B cell (primary cell): ENCODE data around the gene SIRPA. TPM values are rescaled to one million over a fixed set of nuclear protein-coding genes. Genes with fewer than 3 reads are reported as not detected.

Experiments
- ATAC-seq: fragments of 200-7000 bp; cut with Tn5 transposase; one replicate; pipeline ENCODE4 v1.10.0; 2021; ENCODE audit warnings: low read depth, mild to moderate bottlenecking, moderate number of reproducible peaks, moderate library complexity
- CTCF ChIA-PET: fragments of 350-600 bp; sonication (Branson Sonifier 250); formaldehyde crosslinking; loops from one replicate; lab custom pipeline; 2021; ENCODE audit warnings: antibody characterized with exemption, inconsistent platforms; lab: Charles Lee
- POLR2A ChIA-PET: fragments of 350-600 bp; sonication (Branson Sonifier 250); formaldehyde crosslinking; loops from one replicate; lab custom pipeline; 2021; ENCODE audit warnings: antibody characterized with exemption; lab: Charles Lee
- DNase-seq: peaks from one replicate; pipeline ENCODE4 v3.0.0; 2013
- H2AFZ ChIP-seq: 2 replicates; pipeline ENCODE4 v1.6.1; 2012; ENCODE audit warnings: mild to moderate bottlenecking, low read depth, low read length; ENCODE audit not compliant: insufficient read depth, poor library complexity, severe bottlenecking
- H3K27ac ChIP-seq, 2 donors: 1 replicate in 1 of 2; 2 replicates in 1 of 2; pipeline ENCODE4 v1.5.1; 2012 to 2013; ENCODE audit warnings: low read length in 2 of 2, mild to moderate bottlenecking in 2 of 2, moderate library complexity in 1 of 2
- H3K27me3 ChIP-seq, 4 experiments: fragments of 200-600 bp in 1 of 4; sonication (generic) in 1 of 4; replicated peaks in 1 of 4; 1 replicate in 2 of 4; 2 replicates in 2 of 4; pipeline versions ENCODE4 v1.6.1 to v1.7.0; 2013 to 2016; ENCODE audit warnings: low read length in 3 of 4, mild to moderate bottlenecking in 2 of 4, mixed read lengths in 1 of 4, moderate library complexity in 1 of 4; ENCODE audit not compliant: insufficient read depth in 4 of 4, control insufficient read depth in 3 of 4; ENCODE audit errors: control extremely low read depth in 1 of 4
- H3K36me3 ChIP-seq, 2 experiments: replicated peaks in 1 of 2; 1 replicate in 1 of 2; 2 replicates in 1 of 2; pipeline versions ENCODE4 v1.6.1 to v1.7.1; 2013; ENCODE audit warnings: low read length in 1 of 2; ENCODE audit not compliant: insufficient read depth in 2 of 2, control insufficient read depth in 1 of 2; ENCODE audit errors: control extremely low read depth in 1 of 2, extremely low read depth in 1 of 2
- H3K4me1 ChIP-seq, 2 donors: fragments of 200-600 bp in 1 of 2; sonication (generic) in 1 of 2; 1 replicate in 1 of 2; 2 replicates in 1 of 2; pipeline versions ENCODE4 v1.5.1 to v1.6.1; 2013 to 2017; ENCODE audit warnings: low read length in 2 of 2; ENCODE audit not compliant: control insufficient read depth in 2 of 2, insufficient read depth in 2 of 2
- H3K4me2 ChIP-seq: replicated peaks from 2 replicates; pipeline ENCODE3; 2012; ENCODE audit warnings: mild to moderate bottlenecking, low read depth, low read length; ENCODE audit not compliant: poor library complexity, severe bottlenecking
- H3K4me3 ChIP-seq, 5 experiments: fragments of 200-600 bp in 1 of 5; sonication (generic) in 1 of 5; 1 replicate in 3 of 5; 2 replicates in 2 of 5; pipeline versions ENCODE4 v1.5.1 to v1.7.0; 2011 to 2016; ENCODE audit warnings: low read length in 4 of 5, mild to moderate bottlenecking in 4 of 5, low read depth in 2 of 5, control low read depth in 1 of 5, moderate library complexity in 1 of 5; ENCODE audit not compliant: insufficient read depth in 1 of 5; ENCODE audit errors: control extremely low read depth in 1 of 5, extremely low read depth in 1 of 5
- H3K79me2 ChIP-seq: fragments of 200-600 bp; sonication (generic); one replicate; pipeline ENCODE4 v1.6.0; 2016; ENCODE audit warnings: low read length; ENCODE audit not compliant: control insufficient read depth, insufficient read depth
- H3K9ac ChIP-seq: fragments of 200-600 bp; sonication (generic); 2 replicates; pipeline ENCODE4 v1.6.1; 2017; ENCODE audit warnings: mild to moderate bottlenecking, low read length, moderate library complexity
- H3K9me3 ChIP-seq, 3 donors: one replicate each; pipeline versions ENCODE4 v1.6.1 to v1.7.1; 2013; ENCODE audit warnings: low read length in 2 of 3; ENCODE audit not compliant: control insufficient read depth in 2 of 3, insufficient read depth in 1 of 3; ENCODE audit errors: control extremely low read depth in 1 of 3
- H4K20me1 ChIP-seq: 2 replicates; pipeline ENCODE4 v1.6.0; 2012; ENCODE audit warnings: mild to moderate bottlenecking, low read length; ENCODE audit not compliant: insufficient read depth, control insufficient read depth, poor library complexity, severe bottlenecking
- H3K27ac Mint-ChIP-seq: one replicate; pipeline ENCODE4 v1.8.0; 2021; ENCODE audit warnings: mixed read lengths
- H3K27me3 Mint-ChIP-seq: one replicate; pipeline ENCODE4 v1.8.0; 2021; ENCODE audit warnings: mixed read lengths
- H3K4me1 Mint-ChIP-seq: one replicate; pipeline ENCODE4 v1.8.0; 2021; ENCODE audit warnings: mixed read lengths
- H3K4me3 Mint-ChIP-seq: one replicate; pipeline ENCODE4 v1.8.0; 2021; ENCODE audit warnings: mixed read lengths
- H3K9me3 Mint-ChIP-seq: one replicate; pipeline ENCODE4 v1.8.0; 2022; ENCODE audit warnings: mixed read lengths; ENCODE audit not compliant: insufficient read depth
- EZH2 ChIP-seq: IDR thresholded peaks from 2 replicates; pipeline ENCODE4 v1.6.1; 2012; ENCODE audit warnings: borderline replicate concordance, low read depth, mild to moderate bottlenecking, moderate library complexity, low read length; ENCODE audit not compliant: insufficient read depth, poor library complexity, severe bottlenecking
- WGBS: methylation state at CpG from one replicate; pipeline ENCODE4 v1.1.5; 2013; ENCODE audit warnings: missing lambda C conversion rate; ENCODE audit not compliant: insufficient coverage; 5-methylcytosine and 5-hydroxymethylcytosine counted together
- intact Hi-C: fragments of 100-400 bp; cut with micrococcal nuclease; formaldehyde crosslinking; loops from one replicate; pipeline ENCODE4 v1.10.0; 2022
- polyA plus RNA-seq: library from polyadenylated mRNA; depleted of rRNA; stranded (reverse); fragments of >200 nt; gene quantifications from 2 replicates; pipeline ENCODE4 v1.2.3, GENCODE V29; 2012
- total RNA-seq, 2 donors: library from RNA; stranded (reverse); fragments of 120-200 nt in 1 of 2; gene quantifications; 1 replicate in 1 of 2; 2 replicates in 1 of 2; pipeline versions ENCODE4 v1.2.3 to v1.2.4, GENCODE V29; 2013 to 2022
- TF ChIP-seq, protein P1 (sequence below): fragments of 200-600 bp; IDR thresholded peaks from one replicate; pipeline ENCODE4 v1.8.0; 2022; ENCODE audit warnings: antibody characterized with exemption, mild to moderate bottlenecking

SIRPA gene
- total and polyA plus RNA-seq, 2 donors (not counting 1 experiment from before 2014, with no cell fraction given): 0.94 to 10.2 TPM

DNA sequence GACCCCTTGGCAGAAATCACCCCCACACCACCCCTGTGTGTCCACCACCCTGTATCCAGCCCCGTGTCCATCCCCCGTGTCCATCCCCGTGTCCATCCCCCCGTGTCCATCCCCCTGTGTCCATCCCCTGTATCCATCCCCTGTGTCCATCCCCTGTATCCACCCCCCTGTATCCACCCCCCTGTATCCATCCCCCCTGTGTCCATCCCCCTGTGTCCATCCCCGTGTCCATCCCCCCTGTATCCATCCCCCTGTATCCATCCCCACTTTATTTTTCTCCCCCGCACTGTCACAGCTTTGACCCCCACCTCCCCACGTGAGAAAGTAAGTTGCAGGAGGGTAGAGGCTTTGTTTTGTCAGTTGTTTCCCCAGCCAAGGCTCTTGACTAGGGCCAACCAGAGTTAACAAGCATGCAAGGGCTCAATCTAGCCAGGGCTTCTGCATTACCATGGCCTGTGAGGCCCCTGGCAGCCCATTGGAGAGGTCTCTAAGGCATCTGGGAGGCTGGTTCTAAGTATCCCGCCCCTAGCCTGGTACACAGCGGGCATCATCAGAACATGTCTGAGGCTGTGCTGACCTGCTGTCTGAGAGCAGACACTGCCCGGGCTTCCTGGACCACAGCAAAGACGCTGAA is 18.1 kb upstream of the SIRPA start:
- TF ChIP-seq EZH2: no peak
- TF ChIP-seq, protein P1, sequence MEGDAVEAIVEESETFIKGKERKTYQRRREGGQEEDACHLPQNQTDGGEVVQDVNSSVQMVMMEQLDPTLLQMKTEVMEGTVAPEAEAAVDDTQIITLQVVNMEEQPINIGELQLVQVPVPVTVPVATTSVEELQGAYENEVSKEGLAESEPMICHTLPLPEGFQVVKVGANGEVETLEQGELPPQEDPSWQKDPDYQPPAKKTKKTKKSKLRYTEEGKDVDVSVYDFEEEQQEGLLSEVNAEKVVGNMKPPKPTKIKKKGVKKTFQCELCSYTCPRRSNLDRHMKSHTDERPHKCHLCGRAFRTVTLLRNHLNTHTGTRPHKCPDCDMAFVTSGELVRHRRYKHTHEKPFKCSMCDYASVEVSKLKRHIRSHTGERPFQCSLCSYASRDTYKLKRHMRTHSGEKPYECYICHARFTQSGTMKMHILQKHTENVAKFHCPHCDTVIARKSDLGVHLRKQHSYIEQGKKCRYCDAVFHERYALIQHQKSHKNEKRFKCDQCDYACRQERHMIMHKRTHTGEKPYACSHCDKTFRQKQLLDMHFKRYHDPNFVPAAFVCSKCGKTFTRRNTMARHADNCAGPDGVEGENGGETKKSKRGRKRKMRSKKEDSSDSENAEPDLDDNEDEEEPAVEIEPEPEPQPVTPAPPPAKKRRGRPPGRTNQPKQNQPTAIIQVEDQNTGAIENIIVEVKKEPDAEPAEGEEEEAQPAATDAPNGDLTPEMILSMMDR: no peak
- Histone ChIP-seq H3K79me2 (no peaks in the 10 kb centered on the region), H3K27ac (no peak overlapping the region), H3K36me3 (no peaks in the 10 kb centered on the region), H3K9ac (no peak overlapping the region), H3K4me1 (peaks cover 0 to 12% of the 10 kb centered on the region in 2 donors), H3K4me3 (no peak overlapping the region), H4K20me1 (no peaks in the 10 kb centered on the region), H3K27me3 (peaks cover 0 to 6% (median 2%) of the 10 kb centered on the region in 4 experiments), H2AFZ (no peak overlapping the region), H3K9me3 (peaks cover 1 to 24% (median 6%) of the 10 kb centered on the region in 3 donors), H3K4me2 (no peak overlapping the region)
- Mint-ChIP-seq H3K27ac (no peak overlapping the region), H3K27me3 (peaks cover 5% of the 10 kb centered on the region), H3K4me3 (no peak overlapping the region), H3K4me1 (peaks cover 31% of the 10 kb centered on the region), H3K9me3 (no peaks in the 10 kb centered on the region)
- no peak for DNase-seq
- WGBS: 87% methylated on average over 4 of the region's 11 CpGs
- ATAC-seq: no peak
- ChIA-PET POLR2A (interaction anchor here (0.6 kb wide), 1 partner anchor 411 kb away, joined by 9 read pairs; the partner anchor contains the start of gene NSFL1C), CTCF (no interaction called here)
- intact Hi-C loops: no loop called here

DNA sequence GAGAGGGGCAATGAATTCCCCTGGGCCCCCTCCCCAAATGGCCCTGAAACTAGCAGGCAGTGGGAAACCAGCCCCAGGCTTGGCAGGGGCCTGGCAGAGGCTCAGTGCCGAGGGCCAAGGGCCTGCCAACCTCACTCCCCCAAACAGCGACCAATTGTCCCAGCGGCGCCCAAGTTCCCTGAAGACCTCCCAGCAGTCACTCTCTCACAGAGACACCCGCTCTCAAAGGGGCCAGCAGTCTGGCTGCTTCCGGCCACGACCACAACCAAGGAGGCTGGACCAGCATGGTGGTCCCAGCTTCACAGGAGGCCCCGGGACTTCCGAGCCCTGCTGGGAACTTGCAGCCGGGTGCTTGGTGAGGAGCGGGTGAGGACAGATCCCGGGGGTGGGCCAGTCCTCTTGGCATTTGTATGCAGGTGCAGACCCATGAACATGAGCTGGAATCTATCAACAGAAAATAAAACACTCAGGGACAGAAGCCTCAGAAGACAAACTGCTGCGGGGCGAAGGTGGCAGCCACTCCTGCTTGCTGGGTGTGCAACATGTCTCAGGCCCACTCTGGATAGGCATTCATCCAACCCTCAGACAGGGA is 17.5 kb upstream of the SIRPA start:
- H2AFZ ChIP-seq: no peak overlapping the region
- peaks cover 0 to 12% of the 10 kb centered on the region in 2 donors for H3K4me1 ChIP-seq
- H4K20me1 ChIP-seq: no peaks in the 10 kb centered on the region
- WGBS: 76% methylated on average over 14 of the region's 14 CpGs
- intact Hi-C loops: no loop called here
- peaks cover 0 to 6% (median 0%) of the 10 kb centered on the region in 4 experiments for H3K27me3 ChIP-seq
- no peak overlapping the region for H3K27ac Mint-ChIP-seq
- CTCF ChIA-PET: interaction anchor here (0.5 kb wide), 1 partner anchor 1320 kb away, joined by 3 read pairs; no protein-coding TSS in a partner anchor
- POLR2A ChIA-PET: no interaction called here
- peaks cover 5% of the 10 kb centered on the region for H3K27me3 Mint-ChIP-seq
- H3K4me2 ChIP-seq: no peak overlapping the region
- H3K36me3 ChIP-seq: no peaks in the 10 kb centered on the region
- H3K9ac ChIP-seq: no peak overlapping the region
- no peaks in the 10 kb centered on the region for H3K9me3 Mint-ChIP-seq
- H3K4me3 ChIP-seq: no peak overlapping the region
- DNase-seq: no peak
- H3K4me3 Mint-ChIP-seq: no peak overlapping the region
- H3K9me3 ChIP-seq: peaks cover 1 to 21% (median 5%) of the 10 kb centered on the region in 3 donors
- H3K27ac ChIP-seq: no peak overlapping the region
- no peak for ATAC-seq
- no peaks in the 10 kb centered on the region for H3K79me2 ChIP-seq
- H3K4me1 Mint-ChIP-seq: peaks cover 29% of the 10 kb centered on the region
- TF ChIP-seq, protein P1: no peak
- TF ChIP-seq EZH2: no peak
